Iris pigment epithelial cell (primary cell): ENCODE results near the gene NHERF2.
"Not testable (repeated sequence)": the region's sequence is repeated elsewhere in the genome, so short reads cannot be mapped to it uniquely, and the experiment has no call there.

Experiments
- DNase-seq: peaks from one replicate; pipeline ENCODE4 v3.0.0-alpha.2; 2011; ENCODE audit warnings: low read depth

Gene NHERF2

DNA sequence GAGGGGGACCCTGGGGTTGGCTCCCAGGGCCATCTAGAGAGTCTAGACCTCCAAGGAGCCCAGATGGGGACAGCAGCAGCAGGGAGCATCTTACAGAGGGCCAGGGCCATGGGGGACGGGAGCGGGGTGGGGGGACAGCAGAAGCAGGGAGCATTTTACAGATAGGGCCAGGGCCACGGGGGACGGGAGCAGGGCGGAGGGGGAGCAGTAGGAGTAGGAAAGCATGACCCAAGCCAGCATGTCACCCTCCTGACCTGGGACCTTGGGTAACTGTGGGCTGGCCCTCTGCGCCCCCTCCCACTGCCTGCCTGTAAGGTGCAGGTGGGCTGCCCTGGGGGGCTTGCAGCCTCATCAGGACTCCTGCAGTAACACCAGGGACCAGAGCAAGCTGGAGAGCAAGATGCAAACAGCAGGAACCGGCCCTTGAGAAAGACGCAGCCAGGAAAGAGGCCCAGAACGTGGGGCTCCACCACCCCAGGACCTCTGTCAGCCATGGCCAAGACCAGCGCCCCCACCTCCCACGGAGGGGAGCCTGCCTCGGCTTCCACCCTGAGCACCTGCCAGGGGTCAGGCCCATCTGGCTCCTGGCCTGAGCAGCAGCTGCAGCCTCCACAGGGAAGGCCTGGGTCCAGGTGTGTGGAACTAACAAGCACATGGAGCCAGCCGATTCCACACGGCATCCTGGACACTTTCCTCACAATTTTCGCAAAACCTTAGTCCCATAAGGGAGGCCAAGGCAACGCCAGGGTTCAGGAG lies 19.4 kb upstream of the NHERF2 start:
- no peak for DNase-seq

- peak; percentile 57 for DNase-seq
Observed at GRCh38 chr16:2008009-2008526, 18.6 kb upstream of the NHERF2 start.

DNA sequence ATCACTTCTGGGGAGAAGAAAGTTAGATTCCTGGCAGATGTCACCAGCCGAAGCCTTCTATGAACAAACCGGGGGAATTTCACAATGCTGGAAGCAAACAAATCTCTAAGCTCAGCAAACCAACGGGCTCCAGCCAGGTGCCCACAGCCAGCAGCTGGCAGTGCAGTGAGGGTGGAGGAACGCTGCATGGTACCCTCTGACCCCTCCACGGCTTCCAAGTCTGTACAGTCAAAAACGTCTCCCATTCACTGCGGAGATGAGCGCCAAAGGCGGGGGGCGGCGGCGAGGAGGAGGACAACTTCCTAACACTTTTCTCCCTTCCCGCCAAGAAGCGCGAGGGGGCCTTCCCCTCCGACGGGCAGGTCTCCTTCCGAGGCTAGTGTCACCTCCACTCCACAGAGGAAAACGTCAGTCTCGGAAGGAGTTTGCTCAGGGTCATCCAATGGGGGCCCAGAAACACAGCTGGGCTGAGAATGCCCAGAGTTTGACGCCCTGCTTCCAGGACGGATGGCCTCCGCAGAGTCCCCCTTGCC lies 18.0 kb upstream of the NHERF2 start:
- peak; percentile 70 for DNase-seq

DNA sequence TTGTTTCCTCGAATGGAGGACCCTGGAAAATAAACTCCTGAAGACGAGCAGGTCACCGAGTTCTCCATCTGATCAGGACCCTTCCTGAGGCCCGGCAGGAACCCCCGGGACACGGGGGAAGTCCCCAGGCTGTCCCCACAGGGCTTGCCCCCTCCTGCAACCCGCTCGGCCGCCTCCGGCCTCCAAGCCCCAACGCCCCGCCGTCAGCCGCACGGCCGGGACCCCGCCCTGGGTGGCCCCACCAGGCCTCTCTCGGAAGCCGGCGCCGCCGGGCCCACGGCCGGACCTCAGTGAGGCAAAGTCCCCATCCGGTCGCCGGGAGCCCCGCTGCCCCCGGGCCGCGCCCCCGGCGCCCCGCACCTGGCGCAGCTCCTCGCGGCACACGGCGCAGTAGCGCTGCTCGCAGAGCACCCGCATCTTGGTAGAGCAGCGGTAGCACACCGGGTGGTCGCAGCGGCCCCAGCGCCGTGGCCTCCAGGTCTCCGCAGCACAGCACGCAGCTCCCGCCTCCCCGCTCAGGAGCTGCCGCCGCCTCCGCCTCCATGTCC lies 17.5 kb upstream of the NHERF2 start:
- DNase-seq, result no peak

DNA sequence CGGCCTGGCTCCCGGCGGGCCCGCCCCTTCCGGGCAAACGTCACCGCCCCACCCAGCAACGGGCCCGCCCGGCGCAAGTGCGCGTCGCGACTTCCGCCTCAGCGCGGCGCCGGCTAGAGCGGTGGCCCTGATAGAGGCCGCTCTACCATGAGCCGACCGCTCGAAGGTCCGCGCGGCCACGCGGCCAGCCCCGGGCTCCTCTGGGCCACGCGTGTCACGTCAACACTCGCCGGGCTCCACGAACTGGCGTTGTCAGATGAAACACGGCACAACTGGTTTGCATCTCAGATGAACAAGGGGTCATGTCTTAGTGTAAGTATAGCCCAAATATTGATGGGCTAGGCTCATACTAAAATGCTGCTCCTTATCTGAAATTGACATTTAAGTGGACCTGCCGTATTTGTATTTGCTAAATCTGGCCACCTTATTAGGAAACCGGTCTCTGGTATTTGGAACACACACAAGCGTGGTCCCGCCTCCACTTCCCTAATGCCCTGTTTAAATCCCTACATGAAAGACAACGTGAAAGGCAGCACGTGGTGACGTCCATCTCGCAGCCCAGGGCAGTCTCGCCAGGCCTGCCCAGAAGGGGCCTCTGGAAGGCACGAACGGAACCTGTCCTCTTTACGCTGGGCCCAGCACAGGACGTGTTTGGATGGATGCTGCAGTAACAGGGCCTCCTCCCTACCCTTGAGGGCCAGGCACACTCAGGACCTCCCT lies 16.8 kb upstream of the NHERF2 start, which contains the start of gene ZNF598:
Gene ZNF598 (minus strand): TSS at position 31 of the 720 bp plus-strand sequence.
- DNase-seq, result peak; percentile 84

- not testable (repeated sequence) for DNase-seq
Observed at GRCh38 chr16:2011726-2012125, 15.0 kb upstream of the NHERF2 start.

DNA sequence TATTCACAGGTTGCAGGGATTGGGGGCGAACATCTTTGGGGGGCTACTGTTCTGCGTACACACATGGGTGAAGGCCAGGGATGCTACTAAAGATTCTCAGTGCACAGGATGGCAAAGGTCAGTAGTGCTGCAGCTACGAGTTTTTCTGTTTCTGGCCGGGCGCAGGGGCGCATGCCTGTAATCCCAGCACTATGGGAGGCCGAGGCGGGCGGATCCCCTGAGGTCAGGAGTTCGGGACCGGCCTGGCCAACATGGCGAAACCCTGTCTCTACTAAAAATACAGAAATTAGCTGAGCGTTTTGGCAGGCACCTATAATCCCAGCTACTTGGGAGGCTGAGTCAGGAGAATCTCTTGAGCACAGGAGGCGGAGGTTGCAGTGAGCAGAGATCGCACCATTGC lies 13.2 kb upstream of the NHERF2 start:
- no peak for DNase-seq

DNA sequence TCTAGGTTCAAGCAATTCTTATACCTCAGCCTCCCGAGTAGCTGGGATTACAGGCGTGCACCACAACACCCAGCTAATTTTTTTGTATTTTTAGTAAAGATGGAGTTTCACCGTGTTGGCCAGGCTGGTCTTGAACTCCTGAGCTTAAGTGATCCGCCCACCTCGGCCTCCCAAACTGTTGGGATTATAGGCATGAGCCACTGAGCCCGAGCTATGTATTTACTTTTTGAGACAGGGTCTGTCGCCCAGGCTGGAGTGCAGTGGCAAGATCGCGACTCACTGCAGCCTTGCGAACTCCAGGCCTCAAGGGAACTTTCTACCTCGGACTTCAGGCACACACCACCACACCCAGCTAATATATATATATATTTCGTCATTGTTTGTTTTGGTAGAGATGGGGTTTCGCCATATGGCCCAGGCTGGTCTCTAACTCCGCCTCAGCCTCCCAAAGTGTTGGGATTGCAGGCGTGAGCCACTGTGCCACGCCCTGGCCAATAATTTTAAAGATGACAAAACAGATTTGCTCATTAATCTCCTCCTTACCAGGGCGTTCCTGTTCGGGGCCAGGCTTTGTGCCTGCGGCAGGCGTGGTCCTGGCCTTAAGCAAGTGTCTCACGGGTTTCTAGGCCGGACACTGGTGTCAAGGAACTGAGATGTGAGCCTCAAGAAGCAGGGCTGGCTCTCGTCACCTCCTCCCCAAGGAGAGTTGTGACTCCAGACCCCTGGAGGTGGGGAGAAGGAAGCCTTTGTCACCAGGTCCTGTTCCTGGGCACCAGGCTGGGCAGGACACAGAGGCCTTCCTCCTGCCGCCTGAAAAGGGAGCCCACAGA lies 11.4 kb upstream of the NHERF2 start:
- DNase-seq, result peak; percentile 60

DNA sequence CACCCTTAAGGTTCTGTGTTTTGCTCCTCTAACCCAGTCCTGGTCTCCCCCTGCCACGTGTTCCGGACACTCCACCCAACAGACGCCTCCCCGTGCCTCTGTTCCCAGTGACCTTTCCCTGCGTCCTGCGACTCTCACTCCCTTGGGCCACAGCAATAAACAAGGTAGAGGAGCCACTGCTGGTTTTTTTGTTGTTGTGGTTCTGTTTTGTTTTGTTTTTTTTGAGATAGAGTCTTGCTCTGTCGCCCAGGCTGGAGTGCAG lies 10.8 kb upstream of the NHERF2 start:
- no peak for DNase-seq

DNA sequence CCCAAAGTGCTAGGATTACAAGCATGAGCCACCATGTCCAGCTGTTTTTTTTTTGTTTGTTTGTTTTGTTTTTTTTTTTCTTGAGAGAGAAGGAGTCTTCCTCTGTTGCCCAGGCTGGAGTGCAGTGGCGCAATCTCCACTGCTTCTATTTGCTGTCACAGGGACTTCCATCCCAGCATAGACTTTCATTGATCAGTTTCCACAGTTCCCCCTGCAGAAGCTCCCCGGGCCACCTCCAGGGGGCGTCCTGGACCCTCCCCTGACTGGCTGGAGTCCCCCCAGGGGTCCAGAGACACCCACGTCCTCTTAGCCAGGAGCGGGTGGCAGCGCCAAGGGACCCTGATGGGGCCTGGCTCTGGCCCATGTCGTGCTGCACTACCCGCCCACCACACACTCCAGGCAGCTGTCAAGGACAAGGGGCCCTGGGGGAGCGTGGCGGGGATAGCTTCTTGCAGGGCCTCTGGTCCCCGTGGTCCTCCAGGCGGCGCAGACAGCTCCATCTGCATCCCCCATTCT lies 10.2 kb upstream of the NHERF2 start:
- no peak for DNase-seq

- DNase-seq, result no peak
Observed at GRCh38 chr16:2019518-2019920, 7.2 kb upstream of the NHERF2 start, which contains the start of gene NPW. NPW (plus strand) TSS chr16:2019785.

- DNase-seq, result no peak
Observed at GRCh38 chr16:2019921-2020831, 6.5 kb upstream of the NHERF2 start.

- DNase-seq, result peak; percentile 45
Observed at GRCh38 chr16:2022723-2023091, 4.0 kb upstream of the NHERF2 start.

DNA sequence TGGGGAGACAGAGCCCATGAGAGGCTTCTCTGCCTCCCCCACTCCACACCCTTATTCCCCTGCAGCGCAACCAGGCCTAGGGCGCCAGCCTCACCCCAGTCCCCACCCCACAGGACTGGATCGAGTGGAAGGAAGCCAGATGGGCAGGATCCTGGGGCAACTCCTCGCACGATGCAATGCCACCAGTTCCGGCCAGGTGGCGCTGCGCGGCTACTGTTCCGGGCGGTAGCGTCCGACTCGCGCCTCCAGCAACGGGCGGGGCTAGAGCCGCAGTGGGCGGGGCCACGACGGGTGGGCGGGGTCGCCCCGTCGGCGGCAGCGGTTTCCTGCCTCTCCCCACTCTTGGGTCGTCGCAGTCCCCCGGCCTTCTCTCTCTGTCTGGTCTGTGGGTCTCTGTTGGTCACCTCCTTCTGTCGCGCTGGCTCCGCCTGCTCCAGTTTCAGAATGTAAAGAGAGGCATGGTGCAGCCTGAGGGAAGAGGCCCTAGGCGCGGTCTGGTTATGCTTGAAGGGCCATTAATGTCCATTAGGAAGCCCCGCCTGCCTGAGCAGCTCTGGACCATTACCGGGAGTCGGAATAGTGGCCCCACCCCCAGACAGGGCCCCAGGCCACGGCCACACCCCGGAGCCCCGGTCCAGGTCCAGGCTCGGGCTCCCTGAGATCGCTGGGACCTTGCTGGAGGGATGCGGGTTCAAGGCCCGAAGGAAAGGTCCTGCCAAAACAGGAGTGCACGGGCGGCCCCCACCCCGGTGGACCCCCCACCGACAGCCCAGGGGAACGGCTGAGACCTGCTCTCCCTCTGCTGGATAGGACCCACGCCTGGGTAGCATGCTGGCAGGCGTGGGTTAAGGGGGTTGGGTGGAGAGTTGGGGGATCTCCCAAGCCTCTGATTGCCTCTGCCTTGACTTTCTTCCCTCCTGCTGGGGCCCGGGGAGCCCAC lies 3.3 kb upstream of the NHERF2 start:
- peak; percentile 76 for DNase-seq

- DNase-seq, result no peak
Observed at GRCh38 chr16:2024032-2024420, 2.7 kb upstream of the NHERF2 start.

DNA sequence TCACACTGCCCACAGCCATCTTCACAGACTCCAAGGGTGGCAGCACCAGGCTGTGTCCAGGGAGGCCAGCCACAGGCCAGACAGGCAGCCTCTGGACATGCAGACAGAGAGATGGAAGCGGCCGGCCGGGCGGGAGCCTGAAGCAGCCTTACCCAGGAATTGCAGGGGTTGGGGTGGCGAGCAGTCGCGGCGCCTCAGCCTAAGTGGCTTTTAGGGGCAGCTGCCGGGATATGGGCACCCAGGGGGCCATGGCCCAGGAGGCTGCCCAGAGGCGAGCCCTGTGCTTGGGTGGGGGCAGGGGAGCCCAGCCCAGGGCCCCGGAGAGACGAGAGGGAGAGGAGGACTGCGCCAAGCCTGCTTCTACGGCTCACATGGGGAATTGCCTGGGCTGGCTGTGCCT lies 1.5 kb upstream of the NHERF2 start:
- DNase-seq, result no peak

- DNase-seq, result no peak
Observed at GRCh38 chr16:2025878-2026460, 733 bp upstream of the NHERF2 start.

- peak; percentile 42 for DNase-seq
Observed at GRCh38 chr16:2027024-2028010, 615 bp downstream of the NHERF2 start.
